HG03139 (cell line): ENCODE measurements around the gene ATP6AP1.

Experiments
- ATAC-seq: cut with Tn5 transposase; IDR thresholded peaks from one replicate; pipeline ENCODE4 v1.9.1; 2021; ENCODE audit not compliant: unreplicated experiment

Gene ATP6AP1

DNA sequence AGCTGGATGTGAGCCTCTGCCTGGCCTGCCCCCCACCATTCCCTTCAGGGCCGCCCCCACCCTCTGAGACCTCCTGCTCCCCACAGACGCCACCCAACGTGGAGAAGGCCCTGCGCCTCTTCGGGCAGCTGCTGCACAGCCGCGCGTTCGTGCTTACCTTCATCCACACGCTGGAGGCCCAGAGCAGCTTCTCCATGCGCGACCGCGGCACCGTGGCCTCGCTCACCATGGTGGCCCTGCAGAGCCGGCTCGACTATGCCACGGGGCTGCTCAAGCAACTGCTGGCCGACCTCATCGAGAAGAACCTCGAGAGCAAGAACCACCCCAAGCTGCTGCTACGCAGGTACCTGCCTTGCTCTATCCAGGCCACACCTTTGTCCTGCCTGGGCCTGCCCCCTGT lies 39.7 kb downstream of the ATP6AP1 start:
- ATAC-seq: no peak

DNA sequence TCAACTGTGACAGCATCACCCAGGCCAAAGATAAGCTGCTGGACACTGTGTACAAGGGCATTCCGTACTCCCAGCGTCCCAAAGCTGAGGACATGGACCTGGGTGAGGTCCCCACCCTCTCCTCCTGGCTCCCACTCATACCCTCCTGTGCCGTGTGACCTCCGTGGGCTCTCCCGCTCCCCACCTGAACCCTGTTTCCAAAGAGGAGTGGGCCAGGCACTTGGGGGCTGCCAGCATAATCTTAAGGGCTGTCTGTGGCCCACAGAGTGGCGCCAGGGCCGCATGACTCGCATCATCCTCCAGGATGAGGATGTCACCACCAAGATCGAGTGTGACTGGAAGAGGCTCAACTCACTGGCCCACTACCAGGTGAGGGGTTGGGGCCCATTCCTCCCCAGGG lies 40.6 kb downstream of the ATP6AP1 start:
- ATAC-seq: no peak

DNA sequence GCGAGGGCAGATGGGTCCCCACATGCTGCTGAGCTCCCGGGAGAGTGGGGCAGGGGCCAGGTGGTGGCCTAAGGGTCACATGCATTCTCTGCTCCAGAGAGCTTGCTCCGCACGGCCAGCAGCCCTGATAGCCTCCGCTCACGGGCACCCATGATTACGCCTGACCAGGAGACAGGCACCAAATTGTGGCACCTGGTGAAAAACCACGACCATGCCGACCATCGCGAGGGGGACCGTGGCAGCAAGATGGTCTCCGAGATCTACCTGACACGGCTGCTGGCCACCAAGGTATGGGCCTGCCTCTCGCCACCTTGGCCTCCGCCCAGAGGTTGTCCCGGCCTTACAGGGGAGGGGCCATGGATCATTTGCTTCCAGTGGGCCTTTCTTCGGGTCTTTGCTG lies 41.4 kb downstream of the ATP6AP1 start:
- ATAC-seq: no peak

DNA sequence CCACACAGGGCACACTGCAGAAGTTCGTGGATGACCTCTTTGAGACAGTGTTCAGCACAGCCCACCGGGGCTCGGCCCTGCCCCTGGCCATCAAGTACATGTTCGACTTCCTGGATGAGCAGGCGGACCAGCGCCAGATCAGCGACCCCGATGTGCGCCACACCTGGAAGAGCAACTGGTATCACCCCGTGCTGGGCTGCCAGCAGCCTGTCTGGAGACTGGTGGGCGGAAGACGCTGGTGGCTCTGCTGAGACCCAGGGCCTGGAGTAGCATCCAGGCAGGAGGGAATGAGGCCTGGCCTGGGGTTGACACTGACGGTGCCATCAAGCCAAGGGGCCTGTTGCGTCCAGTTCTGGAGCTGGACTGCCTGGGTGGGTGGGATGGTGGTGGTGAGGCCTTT lies 42.0 kb downstream of the ATP6AP1 start:
- no peak for ATAC-seq

DNA sequence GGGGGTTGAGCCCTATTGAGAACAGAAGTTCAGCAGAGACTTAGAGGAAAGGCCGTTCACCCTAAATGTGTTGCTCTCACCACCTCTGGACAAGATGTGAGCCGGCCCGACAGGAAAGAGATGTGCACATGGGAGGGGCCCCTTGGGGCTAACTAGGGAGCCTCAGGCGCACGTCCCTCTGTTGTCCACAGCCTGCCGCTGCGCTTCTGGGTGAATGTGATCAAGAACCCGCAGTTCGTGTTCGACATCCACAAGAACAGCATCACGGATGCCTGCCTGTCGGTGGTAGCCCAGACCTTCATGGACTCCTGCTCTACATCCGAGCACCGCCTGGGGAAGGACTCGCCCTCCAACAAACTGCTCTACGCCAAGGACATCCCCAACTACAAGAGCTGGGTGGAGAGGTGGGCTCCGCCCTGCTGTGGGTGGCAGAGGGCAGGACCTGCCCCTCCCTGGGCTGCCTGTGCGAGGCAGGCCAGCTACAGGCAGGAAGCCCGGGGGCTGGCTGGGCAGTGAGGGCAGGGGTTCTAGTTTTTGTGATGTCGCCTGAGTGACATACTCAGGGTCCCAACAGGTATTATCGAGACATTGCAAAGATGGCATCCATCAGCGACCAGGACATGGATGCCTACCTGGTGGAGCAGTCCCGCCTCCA lies 42.6 kb downstream of the ATP6AP1 start:
- no peak for ATAC-seq

DNA sequence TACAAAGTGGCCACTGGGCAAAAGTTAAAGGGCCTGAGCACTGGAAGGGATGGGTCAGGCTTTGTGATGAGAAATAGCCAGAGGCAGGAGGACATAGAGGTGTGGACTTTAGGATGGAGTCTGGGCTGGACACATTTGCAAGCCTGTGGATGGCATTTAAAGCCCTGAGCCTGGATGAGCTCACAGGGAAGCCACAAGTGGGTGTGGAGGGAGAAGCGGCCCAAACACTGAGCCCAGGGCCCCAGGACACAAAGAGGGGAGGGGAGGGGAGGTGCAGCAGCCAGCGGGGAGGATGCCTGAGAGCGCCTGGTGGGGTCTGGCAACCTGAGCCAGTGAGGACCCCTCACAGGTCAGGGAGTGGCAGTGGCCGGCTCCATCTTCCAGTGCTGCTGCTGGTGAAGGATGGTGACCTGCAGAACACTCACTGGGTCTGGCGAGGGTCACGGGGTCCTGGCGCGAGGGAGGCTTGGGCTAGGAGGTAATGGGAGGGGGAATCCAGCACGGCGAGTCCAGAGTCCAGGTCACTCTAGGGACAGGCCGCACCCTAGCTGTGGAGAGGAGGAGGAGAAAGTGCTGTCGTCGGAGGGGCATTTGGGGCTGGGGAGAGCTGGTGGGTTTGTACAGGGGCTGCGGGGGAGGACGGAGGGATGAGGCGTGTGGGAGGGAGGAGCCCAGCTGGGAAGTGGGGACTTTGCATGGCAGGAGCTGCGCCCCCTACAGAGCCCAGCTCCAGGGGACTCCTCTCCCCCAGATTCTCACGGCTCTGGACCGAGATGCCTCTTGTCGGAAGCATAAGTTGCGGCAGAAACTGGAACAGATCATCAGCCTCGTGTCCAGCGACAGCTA lies 43.6 kb downstream of the ATP6AP1 start:
- no peak for ATAC-seq

DNA sequence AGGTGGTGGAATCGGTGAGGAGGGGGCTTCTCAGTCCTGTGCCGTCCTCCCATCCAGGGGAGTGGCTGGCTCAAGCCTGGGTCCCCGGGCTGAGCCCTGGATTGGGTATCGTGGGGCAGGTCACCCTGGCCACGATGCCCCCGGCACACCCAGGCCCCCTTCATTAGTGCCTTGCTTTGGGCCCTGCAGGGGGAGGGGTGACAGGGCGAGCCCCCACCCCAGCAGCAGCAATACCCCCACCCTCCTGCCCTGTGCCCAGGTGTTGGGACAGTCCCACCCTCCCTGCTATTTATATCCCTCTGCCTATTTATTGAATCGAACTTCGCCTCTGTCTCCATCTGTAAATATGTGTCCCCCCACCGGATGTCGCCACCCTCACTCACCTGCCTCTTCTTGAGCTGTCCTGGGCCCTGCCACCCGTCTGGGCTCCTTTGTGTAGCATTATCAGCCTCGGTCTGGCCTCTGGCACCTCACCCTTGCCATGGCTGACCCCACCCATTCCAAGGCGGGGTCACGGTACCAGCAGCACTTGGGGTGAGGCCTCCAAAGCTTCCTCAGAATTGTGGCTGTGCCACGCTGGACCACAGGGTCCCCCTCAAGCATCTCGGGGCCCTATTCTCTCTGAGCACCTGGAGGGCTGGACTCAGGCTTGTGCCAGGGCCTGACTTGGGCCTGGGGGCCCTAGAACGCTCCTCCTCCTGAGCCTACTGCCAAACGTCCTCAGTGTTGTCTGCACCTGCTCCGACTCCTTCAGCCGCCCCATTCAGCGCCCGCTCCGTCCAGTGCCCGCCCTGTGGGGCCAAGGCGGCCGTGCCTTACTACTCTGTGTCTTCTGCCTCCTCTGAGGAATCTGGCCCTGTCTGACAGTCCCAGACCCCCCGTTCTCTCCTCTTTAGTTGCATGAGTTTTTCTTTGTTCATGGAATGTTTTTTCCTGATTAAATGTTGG lies 44.5 kb downstream of the ATP6AP1 start:
- no peak for ATAC-seq

DNA sequence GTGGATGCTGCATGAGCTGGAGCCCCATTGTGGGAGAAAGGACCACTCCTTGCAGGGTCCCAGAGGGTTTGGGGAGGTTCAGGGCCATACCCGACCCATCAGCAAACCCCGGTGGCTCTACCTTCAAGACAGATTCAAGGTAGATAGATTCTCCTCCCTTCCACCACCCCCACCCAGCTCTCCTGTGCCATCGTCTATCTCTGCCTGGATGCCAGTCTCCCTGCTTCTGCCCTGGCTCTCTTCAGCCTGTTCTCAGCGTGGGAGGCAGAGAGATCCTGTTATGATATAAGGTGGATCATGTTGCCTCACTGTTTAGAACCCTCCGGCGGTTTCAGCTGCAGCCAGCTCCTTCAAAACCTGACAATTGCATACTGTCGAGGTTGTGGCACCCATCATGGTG lies 45.2 kb downstream of the ATP6AP1 start:
- ATAC-seq: no peak

DNA sequence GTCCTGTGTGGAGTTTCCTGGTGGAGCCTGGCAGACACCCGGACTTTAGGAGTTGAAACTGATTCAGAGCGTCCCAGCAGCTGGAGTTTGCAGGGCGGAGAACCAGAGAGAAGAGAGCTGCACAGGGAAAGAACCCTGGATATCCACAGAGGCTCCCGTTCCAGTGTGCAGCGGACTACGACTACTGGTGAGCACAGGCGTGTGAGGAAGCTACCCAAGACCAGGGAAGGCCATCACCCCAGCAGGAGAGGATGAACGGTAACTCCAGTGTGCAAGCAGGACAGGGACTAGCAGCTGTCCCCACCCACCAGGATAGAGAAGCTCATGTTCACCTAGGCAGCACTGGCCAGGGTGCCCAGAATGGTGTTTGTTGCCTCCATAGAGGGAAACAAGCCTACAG lies 48.3 kb downstream of the ATP6AP1 start:
- ATAC-seq: no peak

DNA sequence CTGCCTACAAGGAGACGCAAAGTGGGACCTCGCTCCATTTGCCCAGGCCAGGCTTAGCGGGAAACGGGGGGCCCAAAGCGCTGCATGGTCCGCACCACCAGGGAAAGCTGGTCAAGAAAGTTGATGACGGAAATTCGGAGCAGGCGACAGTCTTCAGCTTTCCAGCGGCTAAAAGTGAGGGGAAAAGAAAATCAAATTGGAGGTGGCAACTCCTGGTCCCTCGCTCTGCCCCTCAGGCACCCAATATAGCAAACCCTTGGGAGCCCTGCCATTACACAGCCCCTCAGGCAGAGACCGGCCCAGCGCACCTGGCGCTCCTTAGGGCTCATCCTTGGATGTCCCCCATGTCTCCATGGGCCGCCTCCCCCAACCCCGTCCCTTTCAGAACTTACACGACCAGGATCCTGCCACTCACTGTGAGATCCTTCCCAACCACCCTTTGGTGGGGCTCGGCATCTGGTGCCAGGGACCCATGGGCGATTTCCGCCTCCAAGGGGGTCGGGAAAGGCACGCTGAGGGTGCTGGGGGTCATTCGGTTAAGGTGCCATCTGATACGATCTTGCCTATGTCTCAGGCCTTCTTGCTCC lies 49.5 kb downstream of the ATP6AP1 start:
- no peak for ATAC-seq

DNA sequence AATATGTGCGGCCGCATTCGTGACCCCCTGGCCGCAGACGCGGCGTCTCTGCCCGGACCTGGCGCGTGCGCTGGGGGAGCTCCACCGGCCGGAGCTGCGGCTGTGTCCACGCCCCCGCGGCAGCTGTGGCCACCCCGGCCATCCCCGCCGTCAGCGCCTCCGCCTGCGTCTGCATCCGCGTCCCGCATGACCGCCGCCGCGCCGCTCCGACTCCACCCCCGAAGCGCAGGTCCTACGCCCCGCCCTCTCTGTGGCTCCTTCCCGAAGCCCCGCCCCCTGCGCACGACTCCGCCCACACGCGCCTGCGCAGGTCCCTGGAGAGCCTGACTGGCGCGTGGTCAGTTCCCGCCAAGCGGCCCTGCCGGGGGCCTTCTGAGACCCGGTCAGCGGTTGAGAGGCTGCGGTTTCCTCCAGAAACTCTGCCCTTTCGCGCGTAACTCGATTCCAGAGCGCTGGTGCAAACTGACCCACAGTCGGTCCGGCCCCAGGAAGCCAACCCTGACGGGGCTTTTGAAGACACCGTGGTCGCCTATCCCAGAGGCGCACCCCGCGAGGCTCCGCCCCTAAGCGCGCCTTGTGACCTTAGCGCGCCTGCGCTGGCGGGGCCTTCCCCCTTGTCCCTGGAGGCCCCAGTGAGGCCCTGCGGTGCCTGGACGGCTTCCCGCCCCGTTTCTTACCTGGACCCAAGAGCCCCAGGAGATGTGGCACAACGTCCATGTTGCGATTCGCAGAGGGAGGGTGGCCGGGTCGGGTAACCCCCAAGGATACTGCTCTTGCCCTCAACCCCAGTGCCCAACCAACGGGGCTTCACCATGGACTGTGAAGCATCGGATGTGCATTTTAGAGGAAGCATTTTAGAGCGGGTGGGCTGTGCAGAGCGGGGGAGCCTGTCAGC lies 50.5 kb downstream of the ATP6AP1 start, which contains the start of gene LAGE3:
LAGE3 (minus strand) TSS at position 554 of the 895 bp plus-strand sequence; CDS start at position 188, 366 bp downstream.
- ATAC-seq: peak; percentile 82

DNA sequence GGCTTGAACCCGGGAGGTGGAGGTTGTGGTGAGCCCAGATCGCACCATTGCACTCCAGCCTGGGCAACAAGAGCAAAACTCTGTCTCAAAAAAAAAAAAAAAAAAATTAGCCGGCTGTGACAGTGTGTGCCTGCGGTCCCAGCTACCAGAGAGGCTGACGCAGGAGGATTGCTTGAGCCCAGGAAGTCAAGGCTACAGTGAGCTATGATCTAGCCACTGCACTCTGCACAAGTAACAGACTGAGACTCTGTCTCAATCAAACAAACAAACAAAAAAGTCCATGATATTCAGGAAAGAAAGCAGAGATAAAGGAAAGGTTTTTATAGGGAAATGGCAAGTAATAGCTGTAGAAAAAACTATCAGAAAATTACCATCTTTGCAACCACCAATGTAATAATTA lies 52.7 kb downstream of the ATP6AP1 start:
- no peak for ATAC-seq

DNA sequence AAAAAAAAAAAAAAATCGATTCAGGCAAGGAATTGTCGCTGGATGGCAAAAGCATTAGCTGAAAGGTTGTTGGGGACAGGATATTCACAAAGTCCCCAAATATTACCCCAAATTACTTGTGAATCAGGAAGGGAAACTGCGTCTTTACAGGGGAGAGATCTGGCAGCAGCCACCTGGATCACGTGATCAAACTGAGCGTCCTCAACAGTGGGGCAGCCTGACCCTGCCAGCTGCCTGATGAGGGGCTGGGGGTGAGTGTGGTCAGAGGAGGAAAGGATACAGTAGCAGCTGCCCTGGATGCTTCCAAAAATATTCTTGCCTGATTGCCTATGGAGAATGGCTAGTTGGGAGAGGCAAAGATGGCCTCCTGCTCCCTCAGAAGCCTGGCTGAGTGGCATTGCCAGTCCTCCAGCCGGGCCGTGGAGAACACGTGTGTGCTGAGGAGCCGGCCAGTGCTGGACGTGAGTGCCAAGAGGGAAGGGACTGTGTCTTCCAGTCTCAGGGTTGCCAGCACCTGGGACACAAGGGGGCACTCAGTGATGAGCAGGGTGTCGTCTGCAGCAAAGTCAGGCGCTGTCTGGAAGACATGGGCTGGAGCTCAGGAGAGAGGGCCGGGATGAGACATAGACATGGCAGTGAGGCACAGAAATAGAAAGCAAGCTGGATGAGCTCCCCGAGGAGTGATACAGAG lies 53.6 kb downstream of the ATP6AP1 start:
- ATAC-seq: no peak

DNA sequence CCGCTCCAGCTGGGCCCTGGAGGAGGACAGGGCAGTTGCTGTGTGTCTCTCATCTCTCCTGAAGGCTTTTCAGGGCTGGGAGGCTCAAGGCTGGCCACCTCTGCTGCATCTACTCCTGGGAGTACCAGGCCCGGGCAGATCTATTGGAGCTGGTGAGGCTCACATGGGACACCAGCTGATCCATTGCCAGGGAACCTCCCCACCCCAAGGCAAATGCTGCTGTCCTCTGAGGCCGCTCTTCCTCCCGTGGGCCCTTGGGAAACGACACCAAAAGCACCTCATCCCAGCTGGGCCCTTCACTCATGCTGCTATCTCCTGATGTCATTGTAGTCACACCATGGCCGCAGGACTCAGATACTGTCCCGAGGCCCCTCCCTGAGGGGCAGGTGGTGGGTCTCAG lies 54.3 kb downstream of the ATP6AP1 start:
- ATAC-seq: no peak

DNA sequence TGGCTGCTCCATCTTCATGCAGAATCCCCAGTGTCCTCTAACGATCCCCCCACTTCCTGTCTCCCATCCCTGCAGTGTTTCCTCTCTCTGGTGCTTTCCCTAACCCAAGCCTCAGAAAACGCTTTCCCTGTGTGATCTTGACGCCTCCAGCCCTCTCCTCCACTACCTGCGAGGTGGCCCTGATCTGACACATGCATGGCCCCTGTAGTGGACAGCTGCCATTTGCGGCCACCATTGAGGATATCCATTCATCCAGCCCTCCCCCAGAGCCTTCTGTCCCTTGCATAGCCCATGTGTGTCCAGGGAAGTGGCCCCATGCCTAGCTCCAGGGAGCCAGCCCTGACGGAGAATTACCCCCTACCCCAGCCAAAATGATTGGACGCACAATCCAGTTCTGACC lies 54.8 kb downstream of the ATP6AP1 start:
- no peak for ATAC-seq

DNA sequence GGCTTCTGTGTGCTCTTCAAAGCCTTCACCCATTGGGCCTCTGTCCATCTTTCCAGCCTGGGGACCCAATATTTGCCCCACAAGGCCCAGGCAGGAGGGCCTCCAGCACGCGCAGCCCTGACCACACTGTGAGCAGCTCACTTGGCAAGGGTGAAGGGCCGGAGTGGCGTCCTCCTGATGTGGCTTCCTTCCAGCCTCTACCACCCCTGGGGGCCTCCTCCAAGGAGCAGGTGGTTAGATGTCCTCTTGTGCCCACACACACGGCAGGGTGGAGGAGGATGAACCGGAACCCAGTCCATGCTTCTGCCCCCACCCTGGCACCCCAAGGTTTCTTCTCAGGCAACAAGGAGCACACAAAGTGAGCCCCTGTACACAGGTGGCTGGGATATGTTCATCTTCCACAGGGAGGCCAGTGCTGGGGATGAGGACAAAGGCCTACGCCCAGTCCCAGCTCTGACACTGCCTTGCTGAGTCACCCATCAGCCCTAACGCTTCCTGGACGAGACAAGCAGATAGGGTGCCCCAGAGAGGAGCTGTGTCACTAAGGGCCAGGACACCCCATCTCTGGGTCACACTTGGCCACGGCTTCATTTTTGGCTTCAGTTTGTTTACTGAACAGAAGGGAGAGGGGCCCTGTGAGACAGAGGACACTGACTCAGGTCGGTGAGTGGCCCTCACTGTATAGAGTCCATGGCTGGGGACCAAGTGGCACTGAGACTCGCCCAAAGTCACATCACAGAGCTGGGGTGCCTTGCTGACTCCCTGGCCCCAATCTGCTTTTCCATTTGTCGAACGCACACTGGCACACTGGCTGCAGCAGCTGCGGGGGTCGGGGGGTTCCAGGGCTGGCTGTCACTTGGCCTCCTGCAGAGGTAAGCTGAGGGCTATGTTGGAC lies 56.0 kb downstream of the ATP6AP1 start:
- ATAC-seq: no peak

DNA sequence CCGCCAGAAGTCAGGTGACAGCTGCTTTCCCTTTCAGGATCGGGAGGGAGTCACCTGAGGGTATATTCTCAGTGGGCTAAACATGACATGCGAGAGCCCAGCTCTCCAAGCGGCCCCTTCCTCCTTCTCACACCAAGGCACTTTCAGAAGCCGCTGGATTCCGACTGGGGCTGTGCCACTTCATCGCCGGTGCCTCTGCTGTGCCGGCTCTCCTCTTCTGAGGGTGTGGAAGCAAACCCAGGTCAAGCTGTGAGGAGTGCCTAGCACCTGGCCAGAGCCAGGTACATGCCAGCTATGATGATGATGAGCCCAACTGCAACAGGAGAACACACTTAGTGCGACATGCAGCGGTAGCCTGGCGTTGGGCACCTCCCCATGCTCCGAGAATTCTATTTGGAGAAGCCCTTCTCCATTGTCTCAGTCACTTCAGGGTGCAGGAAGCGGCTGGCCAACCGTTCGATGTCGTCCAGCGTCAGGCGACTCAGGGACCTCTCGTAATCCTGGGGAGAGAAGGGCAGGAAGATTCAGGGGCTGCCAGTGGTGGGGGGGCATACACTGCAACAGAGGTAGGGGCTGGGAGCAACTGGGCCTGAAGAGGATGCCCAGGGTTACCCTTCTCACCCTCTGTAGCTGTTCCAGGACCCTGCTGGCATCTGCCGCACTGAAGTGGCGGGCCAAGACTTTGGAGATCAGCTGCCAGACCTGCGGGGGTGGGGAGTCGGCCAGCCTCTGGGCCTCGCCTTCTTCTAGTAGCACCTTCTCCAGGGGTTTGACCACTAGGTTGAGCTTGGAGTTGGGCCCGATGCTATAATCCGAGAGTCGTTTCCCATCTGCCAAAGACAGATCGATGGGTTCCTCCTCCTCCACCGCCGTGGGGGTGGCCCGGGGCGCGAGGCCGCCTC lies 56.9 kb downstream of the ATP6AP1 start:
- no peak for ATAC-seq
